MCF 10A (cell line): ENCODE measurements around the gene VPS35. TPM values are rescaled to one million over a fixed set of nuclear protein-coding genes. Genes with fewer than 3 reads are reported as not detected.

Source experiments
- BruUV-seq: library from RNA; stranded (reverse); fragments of 400-500 nt; replicated peaks from 2 replicates; lab custom pipeline; 2021; lab: Mats Ljungman, UMichigan
- CTCF ChIA-PET: fragments of 300-600 bp; sonication (Branson Sonifier 250); formaldehyde crosslinking; extraction: SDS; loops from one replicate; lab custom pipeline; 2021; ENCODE audit warnings: antibody characterized with exemption, inconsistent platforms; lab: Yijun Ruan, JAX
- POLR2A ChIA-PET: fragments of 300-600, 350-650 bp; sonication (Branson Sonifier 250); formaldehyde crosslinking; extraction: SDS; loops from one replicate; lab custom pipeline; 2020; ENCODE audit warnings: antibody characterized with exemption, inconsistent platforms; lab: Yijun Ruan, JAX
- DNase-seq: peaks from one replicate; pipeline ENCODE4 v3.0.0-alpha.2; 2018; ENCODE audit not compliant: unreplicated experiment
- H3K27ac Mint-ChIP-seq: one replicate; pipeline ENCODE4 v1.8.0; 2022; ENCODE audit warnings: mild to moderate bottlenecking, low read depth, mixed read lengths; ENCODE audit not compliant: unreplicated experiment
- H3K27me3 Mint-ChIP-seq: one replicate; pipeline ENCODE4 v1.8.0; 2022; ENCODE audit warnings: mixed read lengths; ENCODE audit not compliant: insufficient read depth, unreplicated experiment
- H3K36me3 Mint-ChIP-seq: one replicate; pipeline ENCODE4 v1.8.0; 2022; ENCODE audit warnings: mild to moderate bottlenecking, moderate library complexity, mixed read lengths; ENCODE audit not compliant: insufficient read depth, unreplicated experiment
- H3K4me1 Mint-ChIP-seq: one replicate; pipeline ENCODE4 v1.8.0; 2022; ENCODE audit warnings: mixed read lengths; ENCODE audit not compliant: insufficient read depth, unreplicated experiment
- H3K4me3 Mint-ChIP-seq: one replicate; pipeline ENCODE4 v1.8.0; 2022; ENCODE audit warnings: mild to moderate bottlenecking, moderate library complexity, mixed read lengths; ENCODE audit not compliant: unreplicated experiment
- H3K9me3 Mint-ChIP-seq: one replicate; pipeline ENCODE4 v1.8.0; 2022; ENCODE audit warnings: mixed read lengths; ENCODE audit not compliant: unreplicated experiment
- intact Hi-C: fragments of 100-400 bp; cut with micrococcal nuclease; formaldehyde crosslinking; loops from 2 replicates; pipeline ENCODE4 v1.14.1; 2022
- total RNA-seq: library from RNA; stranded (reverse); gene quantifications from 2 replicates; pipeline ENCODE4 v1.2.3, GENCODE V29; 2022
- TF ChIP-seq, protein P1 (sequence below): fragments of 200-600 bp; IDR thresholded peaks from one replicate; pipeline ENCODE4 v1.8.0; 2022; ENCODE audit warnings: antibody characterized with exemption, mild to moderate bottlenecking; ENCODE audit not compliant: unreplicated experiment

VPS35 gene
- total RNA-seq, 1 experiment from 2014 or later, result 68.7 TPM

DNA sequence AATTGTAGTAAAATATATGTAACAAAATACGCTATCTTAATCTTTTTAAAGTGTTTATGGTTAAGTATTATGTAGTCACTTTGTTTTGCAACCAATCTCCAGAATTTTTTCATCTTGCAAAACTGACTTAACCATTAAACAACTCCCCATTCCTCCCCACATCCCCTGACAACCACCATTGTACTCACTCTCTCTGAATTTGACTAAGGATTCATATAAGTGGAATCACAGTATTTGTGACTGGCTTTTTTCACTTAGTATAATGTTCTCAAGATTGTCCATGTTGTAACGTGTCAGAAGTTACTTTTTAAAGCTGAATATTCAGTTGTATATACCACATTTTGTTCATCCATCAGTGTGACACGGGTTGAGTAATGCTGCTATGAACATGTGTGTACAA, 11.1 kb upstream of the VPS35 start:
- Mint-ChIP-seq H3K36me3 (peaks cover 21% of the 10 kb centered on the region), H3K27ac (no peak overlapping the region), H3K4me3 (no peak overlapping the region), H3K9me3 (no peaks in the 10 kb centered on the region), H3K4me1 (no peaks in the 10 kb centered on the region), H3K27me3 (no peaks in the 10 kb centered on the region)
- ChIA-PET POLR2A (interaction anchor here (1.0 kb wide), 1 partner anchor 9 kb away, joined by 3 read pairs; no protein-coding TSS in a partner anchor), CTCF (interaction anchor here (0.5 to 3.6 kb wide), 5 partner anchors 9 to 1990 kb away, joined by 3 to 18 read pairs (median 3); partner anchors contain the start of gene ORC6)
- TF ChIP-seq, protein P1, sequence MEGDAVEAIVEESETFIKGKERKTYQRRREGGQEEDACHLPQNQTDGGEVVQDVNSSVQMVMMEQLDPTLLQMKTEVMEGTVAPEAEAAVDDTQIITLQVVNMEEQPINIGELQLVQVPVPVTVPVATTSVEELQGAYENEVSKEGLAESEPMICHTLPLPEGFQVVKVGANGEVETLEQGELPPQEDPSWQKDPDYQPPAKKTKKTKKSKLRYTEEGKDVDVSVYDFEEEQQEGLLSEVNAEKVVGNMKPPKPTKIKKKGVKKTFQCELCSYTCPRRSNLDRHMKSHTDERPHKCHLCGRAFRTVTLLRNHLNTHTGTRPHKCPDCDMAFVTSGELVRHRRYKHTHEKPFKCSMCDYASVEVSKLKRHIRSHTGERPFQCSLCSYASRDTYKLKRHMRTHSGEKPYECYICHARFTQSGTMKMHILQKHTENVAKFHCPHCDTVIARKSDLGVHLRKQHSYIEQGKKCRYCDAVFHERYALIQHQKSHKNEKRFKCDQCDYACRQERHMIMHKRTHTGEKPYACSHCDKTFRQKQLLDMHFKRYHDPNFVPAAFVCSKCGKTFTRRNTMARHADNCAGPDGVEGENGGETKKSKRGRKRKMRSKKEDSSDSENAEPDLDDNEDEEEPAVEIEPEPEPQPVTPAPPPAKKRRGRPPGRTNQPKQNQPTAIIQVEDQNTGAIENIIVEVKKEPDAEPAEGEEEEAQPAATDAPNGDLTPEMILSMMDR, result no peak
- intact Hi-C loops, result no loop called here
- DNase-seq, result no peak
- BruUV-seq, result no TSS peak

DNA sequence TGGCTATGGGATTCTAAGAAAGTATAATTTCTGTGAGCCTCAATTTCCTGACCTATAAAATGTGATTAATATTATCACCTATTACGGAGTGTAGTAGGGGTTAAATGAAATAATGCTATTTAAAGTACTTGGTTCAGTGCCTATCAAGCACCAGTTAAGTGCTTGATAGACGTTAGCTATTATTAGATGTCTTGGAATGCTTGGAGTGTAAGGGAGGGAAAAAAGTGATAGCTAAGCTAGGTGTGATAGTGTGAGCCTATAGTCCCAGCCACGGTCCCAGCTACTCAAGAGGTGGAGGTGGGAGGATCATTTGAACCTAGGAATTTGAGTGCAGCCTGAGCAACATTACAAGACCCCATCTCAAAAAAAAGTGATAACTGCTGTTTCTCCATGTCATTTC, 8.0 kb upstream of the VPS35 start:
- TF ChIP-seq, protein P1, result no peak
- CTCF ChIA-PET, result interaction anchor here (0.8 to 1.3 kb wide), 3 partner anchors 23 to 143 kb away, joined by 3 to 4 read pairs (median 3); no protein-coding TSS in a partner anchor

GRCh38 chr16:46695937-46696336, 7.0 kb upstream of the VPS35 start:
- intact Hi-C loops, result no loop called here
- Mint-ChIP-seq H3K9me3 (no peaks in the 10 kb centered on the region), H3K27ac (no peak overlapping the region), H3K36me3 (peaks cover 32% of the 10 kb centered on the region), H3K4me3 (no peak overlapping the region), H3K4me1 (peaks cover 12% of the 10 kb centered on the region), H3K27me3 (no peaks in the 10 kb centered on the region)
- DNase-seq, result no peak
- TF ChIP-seq, protein P1, result no peak
- ChIA-PET POLR2A (interaction anchor here (1.1 kb wide), 1 partner anchor 9 kb away, joined by 3 read pairs; no protein-coding TSS in a partner anchor), CTCF (no interaction called here)
- BruUV-seq, result no TSS peak

More for the DNA sequence above, 8.0 kb upstream of the VPS35 start:
- BruUV-seq, result no TSS peak
- Mint-ChIP-seq H3K4me3 (no peak overlapping the region), H3K4me1 (peaks cover 1% of the 10 kb centered on the region), H3K36me3 (peaks cover 32% of the 10 kb centered on the region), H3K9me3 (no peaks in the 10 kb centered on the region), H3K27ac (peak overlapping the region; percentile 63), H3K27me3 (no peaks in the 10 kb centered on the region)
- DNase-seq, result no peak
- POLR2A ChIA-PET, result interaction anchor here (0.6 kb wide), 1 partner anchor 28 kb away, joined by 3 read pairs; no protein-coding TSS in a partner anchor
- intact Hi-C loops, result no loop called here

GRCh38 chr16:46693598-46693997, 4.6 kb upstream of the VPS35 start:
- Mint-ChIP-seq H3K4me1 (peaks cover 12% of the 10 kb centered on the region), H3K36me3 (peaks cover 32% of the 10 kb centered on the region), H3K4me3 (no peak overlapping the region), H3K9me3 (no peaks in the 10 kb centered on the region), H3K27me3 (no peaks in the 10 kb centered on the region), H3K27ac (no peak overlapping the region)
- intact Hi-C loops, result no loop called here
- no TSS peak for BruUV-seq
- TF ChIP-seq, protein P1, result no peak
- ChIA-PET CTCF (interaction anchor here (0.6 to 5.0 kb wide), 4 partner anchors 105 to 1005 kb away, joined by 3 to 33 read pairs (median 4); no protein-coding TSS in a partner anchor), POLR2A (interaction anchor here (1.4 to 1.7 kb wide), 2 partner anchors 107 to 130 kb away, joined by 4 to 5 read pairs; no protein-coding TSS in a partner anchor)
- DNase-seq, result no peak
